Naive thymus-derived CD8-positive, alpha-beta T cell (primary cell): ENCODE measurements around the gene KCNAB2. TPM values are rescaled to one million over a fixed set of nuclear protein-coding genes. Genes with fewer than 3 reads are reported as not detected.
"Not testable (repeated sequence)": the region's sequence is repeated elsewhere in the genome, so short reads cannot be mapped to it uniquely, and the experiment has no call there.

Experiments used
- ATAC-seq, 2 donors: fragments of 150-1000 bp; cut with Tn5 transposase in 1 of 2; sonication (Bioruptor Pico), chemical (Tn5 transposase) in 1 of 2; 1 replicate in 1 of 2; 2 replicates in 1 of 2; pipeline ENCODE4 v1.10.0; 2021; ENCODE audit warnings: mild to moderate bottlenecking in 2 of 2, moderate library complexity in 2 of 2
- POLR2A ChIA-PET: fragments of 350-600 bp; sonication (Branson Sonifier 250); formaldehyde crosslinking; loops from one replicate; lab custom pipeline; 2021; ENCODE audit warnings: antibody characterized with exemption; lab: Charles Lee
- DNase-seq, 10 donors: peaks; one replicate each; pipeline versions ENCODE4 v3.0.0 to v3.0.0-alpha.2; 2020 to 2022
- H3K27ac Mint-ChIP-seq, 10 donors: one replicate each; pipeline ENCODE4 v1.8.0; 2020 to 2022; ENCODE audit warnings: mild to moderate bottlenecking in 10 of 10, mixed read lengths in 10 of 10, moderate library complexity in 4 of 10, inconsistent platforms in 1 of 10
- H3K27me3 Mint-ChIP-seq, 5 donors: one replicate each; pipeline ENCODE4 v1.8.0; 2021 to 2022; ENCODE audit warnings: mixed read lengths in 5 of 5
- H3K36me3 Mint-ChIP-seq, 3 donors: one replicate each; pipeline ENCODE4 v1.8.0; 2020 to 2022; ENCODE audit warnings: mixed read lengths in 3 of 3, mild to moderate bottlenecking in 2 of 3, inconsistent platforms in 1 of 3
- H3K4me1 Mint-ChIP-seq, 4 donors: one replicate each; pipeline ENCODE4 v1.8.0; 2021 to 2022; ENCODE audit warnings: mixed read lengths in 4 of 4
- H3K4me3 Mint-ChIP-seq, 10 donors: one replicate each; pipeline ENCODE4 v1.8.0; 2020 to 2022; ENCODE audit warnings: mild to moderate bottlenecking in 10 of 10, mixed read lengths in 10 of 10, moderate library complexity in 6 of 10, inconsistent platforms in 1 of 10
- H3K9me3 Mint-ChIP-seq, 9 donors: one replicate each; pipeline ENCODE4 v1.8.0; 2020 to 2022; ENCODE audit warnings: mixed read lengths in 9 of 9, mild to moderate bottlenecking in 3 of 9, inconsistent platforms in 1 of 9, moderate library complexity in 1 of 9
- polyA plus RNA-seq, 3 donors: library from polyadenylated mRNA; unstranded; fragments of 300-500 nt; fragmentation: Illumina TruSeq; gene quantifications; one replicate each; pipeline ENCODE4 v1.2.3, GENCODE V29; 2021
- total RNA-seq, 8 experiments: library from RNA in 2 of 8; stranded (reverse) in 2 of 8; gene quantifications; one replicate each; pipeline ENCODE4 v1.2.3 and lab custom pipeline; 2021 to 2026

The KCNAB2 gene
- total and polyA plus RNA-seq, 5 experiments from 2014 or later = 17.8 to 190 (median 46.6) TPM

DNA sequence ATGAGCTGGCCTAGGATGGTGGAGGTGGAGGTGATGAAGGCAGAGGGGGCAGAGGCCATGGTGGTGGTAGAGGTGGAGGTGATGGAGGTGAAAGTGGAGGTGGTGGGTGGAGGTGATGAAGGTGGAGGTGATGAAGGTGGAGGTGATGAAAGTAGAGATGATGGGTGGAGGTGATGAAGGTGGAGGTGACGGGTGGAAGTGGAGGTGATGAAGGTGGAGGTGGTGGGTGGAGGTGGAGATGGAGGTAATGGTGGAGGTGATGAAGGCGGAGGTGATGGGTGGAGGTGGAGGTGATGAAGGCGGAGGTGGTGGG lies 33.8 kb upstream of the KCNAB2 start:
- H3K36me3 Mint-ChIP-seq = peaks cover 0 to 4% (median 3%) of the 10 kb centered on the region in 3 donors
- H3K27ac Mint-ChIP-seq = peak overlapping the region in 3 of 10 donors; percentile 25 to 63 (median 53)
- POLR2A ChIA-PET = no interaction called here
- no peaks in the 10 kb centered on the region for H3K27me3 Mint-ChIP-seq
- no peaks in the 10 kb centered on the region for H3K9me3 Mint-ChIP-seq
- peaks cover 7 to 39% (median 23%) of the 10 kb centered on the region in 4 donors for H3K4me1 Mint-ChIP-seq
- peak overlapping the region in 1 of 10 donors; percentile 14 for H3K4me3 Mint-ChIP-seq
- DNase-seq (no peak), ATAC-seq (no peak)

- ATAC-seq = peak; percentile 72 to 80
Observed at GRCh38 chr1:6012529-6013318, 33.0 kb upstream of the KCNAB2 start.

DNA sequence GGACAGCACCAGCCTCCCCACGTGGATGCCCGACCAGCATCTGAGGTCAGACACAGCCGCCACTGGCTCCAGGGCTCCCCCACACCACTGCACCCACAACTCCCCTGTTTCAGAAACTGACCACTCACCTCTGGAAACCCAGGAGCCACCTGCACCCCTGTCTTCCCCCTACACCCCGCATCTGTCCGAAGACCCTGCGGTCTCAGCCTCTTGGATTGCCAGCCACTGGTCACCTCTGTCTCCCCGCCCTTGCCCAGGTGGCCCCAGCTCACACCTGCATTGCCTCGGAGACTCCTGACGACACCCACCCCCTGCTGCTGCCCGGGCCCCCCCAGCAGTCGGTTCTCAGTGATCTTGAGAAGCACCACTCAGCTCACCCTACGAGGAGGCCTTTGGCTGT lies 32.2 kb upstream of the KCNAB2 start:
- Mint-ChIP-seq H3K9me3 (no peaks in the 10 kb centered on the region), H3K27ac (peak overlapping the region in 5 of 10 donors; percentile 6 to 95 (median 72)), H3K36me3 (peaks cover 0 to 7% (median 3%) of the 10 kb centered on the region in 3 donors), H3K4me1 (peaks cover 0 to 31% (median 20%) of the 10 kb centered on the region in 4 donors), H3K27me3 (no peaks in the 10 kb centered on the region), H3K4me3 (no peak overlapping the region)
- POLR2A ChIA-PET = interaction anchor here (0.6 to 1.0 kb wide), 2 partner anchors 21 to 290 kb away, joined by 3 read pairs; partner anchors contain the start of gene NPHP4
- no peak for DNase-seq
- no peak for ATAC-seq

More at GRCh38 chr1:6012529-6013318, 33.0 kb upstream of the KCNAB2 start:
- Mint-ChIP-seq H3K4me1 (peaks cover 0 to 34% (median 20%) of the 10 kb centered on the region in 4 donors), H3K27ac (peak overlapping the region in 7 of 10 donors; percentile 54 to 95 (median 72)), H3K27me3 (no peaks in the 10 kb centered on the region), H3K9me3 (no peaks in the 10 kb centered on the region), H3K36me3 (peaks cover 0 to 5% (median 3%) of the 10 kb centered on the region in 3 donors), H3K4me3 (peak overlapping the region in 1 of 10 donors; percentile 85)
- no peak for DNase-seq
- POLR2A ChIA-PET = interaction anchor here (0.6 to 1.0 kb wide), 2 partner anchors 20 to 291 kb away, joined by 3 read pairs; partner anchors contain the start of gene NPHP4

GRCh38 chr1:6014130-6014999 lies 31.3 kb upstream of the KCNAB2 start:
- Mint-ChIP-seq H3K9me3 (no peaks in the 10 kb centered on the region), H3K27ac (peak overlapping the region in 3 of 10 donors; percentile 60 to 95 (median 67)), H3K4me3 (no peak overlapping the region), H3K27me3 (no peaks in the 10 kb centered on the region), H3K36me3 (peaks cover 0 to 7% (median 3%) of the 10 kb centered on the region in 3 donors), H3K4me1 (peaks cover 0 to 30% (median 20%) of the 10 kb centered on the region in 4 donors)
- ATAC-seq (no peak), DNase-seq (no peak)
- POLR2A ChIA-PET = interaction anchor here (1.3 kb wide), 1 partner anchor 12 kb away, joined by 3 read pairs; no protein-coding TSS in a partner anchor

DNA sequence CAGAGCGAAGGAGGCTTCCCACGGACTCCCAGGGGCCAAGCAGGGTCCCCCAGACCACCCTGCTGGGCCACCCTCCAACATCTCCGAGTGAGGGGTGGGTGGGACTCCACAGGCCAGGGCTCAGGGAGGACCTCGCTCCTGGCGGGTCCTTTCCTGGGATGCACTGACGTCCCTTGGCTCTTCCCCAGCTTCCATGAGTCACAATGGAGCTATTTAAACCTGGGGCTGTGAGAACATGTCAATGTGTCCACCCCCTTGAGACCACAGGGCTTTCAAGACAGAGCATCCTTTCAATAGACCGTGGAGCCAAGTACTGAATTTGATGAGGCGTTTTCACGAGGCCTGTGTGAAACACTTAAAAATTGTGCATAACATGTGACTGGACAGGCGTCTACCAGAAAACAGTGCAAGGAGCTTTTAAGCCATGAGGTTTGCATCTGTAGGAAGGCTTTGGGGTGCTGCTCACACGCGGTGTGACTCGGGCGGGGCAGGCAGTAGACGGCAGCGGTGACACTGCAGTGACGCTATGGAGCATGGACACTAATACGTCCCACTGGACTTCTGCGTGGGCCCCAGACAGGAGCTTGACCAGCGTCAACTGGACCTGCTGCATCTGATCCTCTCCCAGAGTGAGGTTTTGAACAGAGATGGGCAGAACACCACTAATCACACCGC lies 29.4 kb upstream of the KCNAB2 start:
- no peaks in the 10 kb centered on the region for H3K27me3 Mint-ChIP-seq
- DNase-seq (no peak), ATAC-seq (no peak)
- peak overlapping the region in 1 of 10 donors; percentile 30 for H3K27ac Mint-ChIP-seq
- POLR2A ChIA-PET = no interaction called here
- H3K4me1 Mint-ChIP-seq = peaks cover 0 to 19% (median 12%) of the 10 kb centered on the region in 4 donors
- peaks cover 0 to 13% (median 8%) of the 10 kb centered on the region in 3 donors for H3K36me3 Mint-ChIP-seq
- peaks cover 0 to 2% (median 0%) of the 10 kb centered on the region in 9 donors for H3K9me3 Mint-ChIP-seq
- H3K4me3 Mint-ChIP-seq = no peak overlapping the region

DNA sequence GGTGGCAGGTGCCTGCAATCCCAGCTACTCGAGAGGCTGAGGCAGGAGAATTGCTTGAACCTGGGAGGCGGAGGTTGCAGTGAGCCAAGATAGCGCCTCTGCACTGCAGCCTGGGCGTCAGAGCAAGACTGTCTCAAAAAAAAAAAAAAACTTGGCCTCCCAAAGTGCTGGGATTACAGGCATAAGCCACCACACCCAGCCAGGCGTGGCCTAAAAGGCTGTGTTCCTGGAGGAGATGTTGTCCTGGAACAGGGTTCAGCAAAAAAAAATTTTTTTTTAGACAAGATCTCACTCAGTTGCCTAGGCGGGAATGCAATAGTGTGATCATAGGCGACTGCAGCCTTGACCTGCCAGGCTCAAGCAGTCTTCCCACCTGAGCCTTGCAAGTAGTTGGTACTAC lies 28.0 kb upstream of the KCNAB2 start:
- H3K27ac Mint-ChIP-seq, H3K27me3 Mint-ChIP-seq, ATAC-seq, POLR2A ChIA-PET, H3K4me3 Mint-ChIP-seq, DNase-seq: not testable (repeated sequence)
- peaks cover 0 to 11% (median 8%) of the 10 kb centered on the region in 3 donors for H3K36me3 Mint-ChIP-seq
- peaks cover 0 to 15% (median 13%) of the 10 kb centered on the region in 4 donors for H3K4me1 Mint-ChIP-seq
- peaks cover 0 to 13% (median 0%) of the 10 kb centered on the region in 9 donors for H3K9me3 Mint-ChIP-seq

GRCh38 chr1:6019166-6019845 lies 26.4 kb upstream of the KCNAB2 start:
- Mint-ChIP-seq H3K4me1 (peaks cover 0 to 8% (median 5%) of the 10 kb centered on the region in 4 donors), H3K4me3 (no peak overlapping the region), H3K27me3 (no peaks in the 10 kb centered on the region), H3K27ac (no peak overlapping the region), H3K36me3 (peaks cover 0 to 10% (median 8%) of the 10 kb centered on the region in 3 donors), H3K9me3 (peaks cover 0 to 13% (median 0%) of the 10 kb centered on the region in 9 donors)
- POLR2A ChIA-PET = no interaction called here
- no peak for ATAC-seq
- no peak for DNase-seq

DNA sequence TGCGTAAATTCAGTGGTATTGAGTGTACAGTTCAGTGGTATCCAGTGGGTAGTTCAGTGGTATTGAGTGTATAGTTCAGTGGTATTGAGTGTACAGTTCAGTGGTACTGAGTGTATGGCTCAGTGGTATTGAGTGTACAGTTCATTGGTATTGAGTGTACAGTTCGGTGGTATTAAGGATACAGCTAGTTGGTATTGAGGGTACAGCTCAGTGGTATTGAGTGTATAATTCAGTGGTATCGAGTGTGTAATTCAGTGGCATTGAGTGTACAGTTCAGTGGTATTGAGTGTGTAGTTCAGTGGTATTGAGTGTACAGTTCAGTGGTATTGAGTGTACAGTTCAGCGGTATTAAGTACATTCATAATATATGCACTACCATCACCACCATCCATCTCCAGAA lies 23.5 kb upstream of the KCNAB2 start:
- peak overlapping the region in 1 of 10 donors; percentile 73 for H3K27ac Mint-ChIP-seq
- H3K4me3 Mint-ChIP-seq = no peak overlapping the region
- peaks cover 0 to 7% (median 5%) of the 10 kb centered on the region in 3 donors for H3K36me3 Mint-ChIP-seq
- no peaks in the 10 kb centered on the region for H3K27me3 Mint-ChIP-seq
- peaks cover 14 to 19% (median 16%) of the 10 kb centered on the region in 4 donors for H3K4me1 Mint-ChIP-seq
- DNase-seq (no peak), ATAC-seq (no peak)
- POLR2A ChIA-PET = no interaction called here
- peaks cover 0 to 13% (median 0%) of the 10 kb centered on the region in 9 donors for H3K9me3 Mint-ChIP-seq

- Mint-ChIP-seq H3K27me3 (no peaks in the 10 kb centered on the region), H3K4me1 (peaks cover 24 to 31% (median 27%) of the 10 kb centered on the region in 4 donors), H3K27ac (peak overlapping the region in 2 of 10 donors; percentile 21 to 41), H3K36me3 (peaks cover 0 to 7% (median 5%) of the 10 kb centered on the region in 3 donors), H3K9me3 (peaks cover 0 to 13% (median 0%) of the 10 kb centered on the region in 9 donors), H3K4me3 (no peak overlapping the region)
- no peak for DNase-seq
- POLR2A ChIA-PET = interaction anchor here (8.0 kb wide), 1 partner anchor 30 kb away, joined by 133 read pairs; the partner anchor contains the start of gene NPHP4
- no peak for ATAC-seq
Observed at GRCh38 chr1:6023346-6023745, 22.3 kb upstream of the KCNAB2 start.

DNA sequence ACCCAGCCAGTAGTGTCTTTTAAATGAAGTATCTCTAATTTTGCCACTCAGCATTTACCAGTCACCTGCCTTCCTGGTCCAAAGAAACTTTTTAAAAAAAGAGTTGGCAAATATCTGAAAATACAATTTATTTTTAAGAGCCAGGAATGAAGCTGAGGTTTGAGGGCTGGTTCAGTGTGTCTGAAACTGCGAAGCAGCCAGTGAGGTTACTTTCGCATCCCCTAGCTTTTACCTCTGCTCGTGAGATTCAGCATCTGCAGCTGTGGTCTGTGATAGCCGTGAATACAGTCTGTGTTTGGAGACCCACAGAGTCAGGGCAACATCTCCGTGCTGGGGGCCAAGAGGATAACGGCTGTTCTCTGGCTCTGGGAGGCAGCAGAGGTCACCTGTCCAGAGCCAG lies 21.3 kb upstream of the KCNAB2 start:
- Mint-ChIP-seq H3K4me1 (peaks cover 27 to 41% (median 38%) of the 10 kb centered on the region in 4 donors), H3K4me3 (peak overlapping the region in 1 of 10 donors; percentile 96), H3K9me3 (peaks cover 0 to 13% (median 0%) of the 10 kb centered on the region in 9 donors), H3K27me3 (no peaks in the 10 kb centered on the region), H3K36me3 (peaks cover 0 to 17% (median 5%) of the 10 kb centered on the region in 3 donors), H3K27ac (peak overlapping the region in 4 of 10 donors; percentile 19 to 99 (median 88))
- POLR2A ChIA-PET = interaction anchor here (8.0 kb wide), 1 partner anchor 31 kb away, joined by 133 read pairs; the partner anchor contains the start of gene NPHP4
- DNase-seq (no peak), ATAC-seq (no peak)
